Measurements from ENCODE around the gene PLEKHN1.

GRCh38 chr1:945688-946556, 20.4 kb upstream of the PLEKHN1 start:
- TF ChIP-seq CTCF (IDR thresholded peaks at IDR 0.05) = no peak
- no peak for TF ChIP-seq POLR2A (IDR thresholded peaks at IDR 0.05)
